ENCODE results near the gene SURF6. TPM values are rescaled to one million over a fixed set of nuclear protein-coding genes. Genes with fewer than 3 reads are reported as not detected.

Gene SURF6
- total RNA-seq, 4 donors from 2014 or later, result 10.5 to 47.8 (median 14.5) TPM

DNA sequence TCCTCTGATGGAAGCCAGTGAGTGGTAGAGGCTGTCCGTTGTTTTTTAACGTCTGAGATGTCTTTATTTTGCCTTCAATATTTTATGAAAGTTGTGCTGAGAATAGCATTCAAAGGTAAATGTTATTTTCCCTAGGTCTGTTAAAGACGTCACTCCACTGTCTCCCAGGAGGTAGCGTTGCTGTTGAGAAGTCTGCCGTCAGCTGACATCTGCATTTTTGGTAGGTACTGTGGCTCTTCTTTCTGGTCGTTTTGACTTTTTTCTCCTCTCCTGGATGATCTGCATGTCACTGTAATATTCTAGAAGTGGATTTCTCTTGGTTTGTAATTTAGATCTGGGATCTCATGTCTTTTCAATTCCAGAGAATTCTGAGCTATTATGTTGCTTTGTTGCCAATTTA is 26.4 kb downstream of the SURF6 start:
- ATAC-seq (ENCODE audit: low FRiP score) (no peak), DNase-seq (ENCODE audit: low spot score) (no peak)
- TF ChIP-seq, protein P1, sequence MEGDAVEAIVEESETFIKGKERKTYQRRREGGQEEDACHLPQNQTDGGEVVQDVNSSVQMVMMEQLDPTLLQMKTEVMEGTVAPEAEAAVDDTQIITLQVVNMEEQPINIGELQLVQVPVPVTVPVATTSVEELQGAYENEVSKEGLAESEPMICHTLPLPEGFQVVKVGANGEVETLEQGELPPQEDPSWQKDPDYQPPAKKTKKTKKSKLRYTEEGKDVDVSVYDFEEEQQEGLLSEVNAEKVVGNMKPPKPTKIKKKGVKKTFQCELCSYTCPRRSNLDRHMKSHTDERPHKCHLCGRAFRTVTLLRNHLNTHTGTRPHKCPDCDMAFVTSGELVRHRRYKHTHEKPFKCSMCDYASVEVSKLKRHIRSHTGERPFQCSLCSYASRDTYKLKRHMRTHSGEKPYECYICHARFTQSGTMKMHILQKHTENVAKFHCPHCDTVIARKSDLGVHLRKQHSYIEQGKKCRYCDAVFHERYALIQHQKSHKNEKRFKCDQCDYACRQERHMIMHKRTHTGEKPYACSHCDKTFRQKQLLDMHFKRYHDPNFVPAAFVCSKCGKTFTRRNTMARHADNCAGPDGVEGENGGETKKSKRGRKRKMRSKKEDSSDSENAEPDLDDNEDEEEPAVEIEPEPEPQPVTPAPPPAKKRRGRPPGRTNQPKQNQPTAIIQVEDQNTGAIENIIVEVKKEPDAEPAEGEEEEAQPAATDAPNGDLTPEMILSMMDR (IDR thresholded peaks at IDR 0.05), result no peak

DNA sequence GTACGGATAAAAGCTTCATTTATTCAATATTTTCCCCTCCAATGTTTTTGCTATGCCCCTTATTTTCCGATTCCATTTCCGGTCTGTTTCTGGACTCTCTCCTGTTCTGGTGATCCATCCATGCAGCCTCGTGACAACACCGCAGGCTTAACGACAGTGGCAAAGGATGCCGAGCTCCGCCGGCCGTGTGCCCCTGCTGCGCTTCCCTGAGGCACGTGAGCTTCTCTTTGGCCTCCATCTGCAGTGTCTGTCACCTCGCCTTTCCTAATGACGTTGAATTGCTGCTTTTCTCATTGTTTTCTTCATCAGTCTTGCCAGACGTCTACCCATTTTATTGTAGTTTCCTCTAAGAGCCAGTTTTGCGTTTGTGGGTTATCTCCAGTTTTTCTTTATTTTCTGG is 28.7 kb downstream of the SURF6 start:
- TF ChIP-seq, protein P1 (IDR thresholded peaks at IDR 0.05), result no peak
- no peak for DNase-seq (ENCODE audit: low spot score)
- ATAC-seq (ENCODE audit: low FRiP score), result no peak

GRCh38 chr9:133306242-133307204 is 29.5 kb downstream of the SURF6 start:
- TF ChIP-seq, protein P1 (IDR thresholded peaks at IDR 0.05), result no peak
- DNase-seq (ENCODE audit: low spot score) (no peak), ATAC-seq (ENCODE audit: low FRiP score) (no peak)

DNA sequence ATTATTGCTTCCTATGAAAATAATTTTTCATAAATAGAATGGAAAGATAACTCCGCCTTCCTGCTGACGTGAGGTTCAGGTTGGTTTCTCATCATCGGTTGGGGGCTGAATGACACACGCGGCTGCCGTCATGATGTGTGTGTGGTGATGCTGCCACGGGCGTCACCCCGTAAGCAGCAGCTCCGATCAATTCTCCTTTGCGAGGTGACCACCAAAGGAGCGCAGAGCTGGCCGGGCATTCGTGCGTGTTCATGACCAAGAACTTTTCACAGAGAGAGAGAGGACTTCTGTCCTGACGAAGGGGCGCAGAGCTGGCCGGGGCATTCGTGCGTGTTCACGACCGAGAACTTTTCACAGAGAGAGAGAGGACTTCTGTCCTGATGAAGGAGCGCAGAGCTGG is 30.3 kb downstream of the SURF6 start:
- ATAC-seq (ENCODE audit: low FRiP score) (no peak), DNase-seq (ENCODE audit: low spot score) (no peak)
- TF ChIP-seq, protein P1 (IDR thresholded peaks at IDR 0.05), result no peak

- TF ChIP-seq, protein P1 (IDR thresholded peaks at IDR 0.05), result no peak
- DNase-seq (ENCODE audit: low spot score) (no peak), ATAC-seq (ENCODE audit: low FRiP score) (no peak)
Observed at GRCh38 chr9:133304477-133305377, 31.3 kb downstream of the SURF6 start.

DNA sequence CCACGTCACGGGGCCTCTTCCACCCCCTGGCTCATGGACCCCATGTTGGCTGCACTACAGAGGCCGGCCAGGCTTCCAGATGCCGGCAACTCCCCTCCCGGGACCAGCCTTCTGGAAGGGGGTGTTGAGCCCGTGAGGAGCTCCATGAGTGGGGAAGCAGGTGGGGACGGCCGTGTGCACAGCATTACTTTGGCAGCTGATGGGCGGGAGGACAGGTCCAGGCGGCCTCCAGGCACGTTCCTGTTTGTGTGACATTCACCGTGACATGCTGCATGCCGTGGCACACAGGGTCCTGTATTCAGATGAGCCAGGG is 31.9 kb downstream of the SURF6 start:
- TF ChIP-seq, protein P1 (IDR thresholded peaks at IDR 0.05), result no peak
- no peak for DNase-seq (ENCODE audit: low spot score)
- no peak for ATAC-seq (ENCODE audit: low FRiP score)

Measured in omental fat pad (tissue), 4 donors.